Psoas muscle (tissue), 8 donors: ENCODE measurements around the gene ACVR1B. TPM values are rescaled to one million over a fixed set of nuclear protein-coding genes. Genes with fewer than 3 reads are reported as not detected.

Experiments
- ATAC-seq, 4 donors: fragments of 200-7000 bp; cut with Tn5 transposase; one replicate each; pipeline ENCODE4 v1.9.1; 2020; ENCODE audit warnings: moderate library complexity in 3 of 4, mild to moderate bottlenecking in 2 of 4
- DNase-seq, 2 donors: peaks; one replicate each; pipeline ENCODE4 v3.0.0-alpha.2; 2020
- H3K27ac ChIP-seq: fragments of 200-600 bp; one replicate; pipeline ENCODE4 v1.8.0; 2022
- H3K27me3 ChIP-seq, 3 donors: fragments of 200-600 bp in 1 of 3; one replicate each; pipeline versions ENCODE4 v1.6.1 to v1.8.0; 2013 to 2022; ENCODE audit warnings: low read length in 2 of 3, mild to moderate bottlenecking in 2 of 3, moderate library complexity in 1 of 3; ENCODE audit not compliant: insufficient read depth in 3 of 3
- H3K36me3 ChIP-seq, 2 donors: fragments of 200-600 bp in 1 of 2; one replicate each; pipeline versions ENCODE4 v1.6.1 to v1.8.0; 2013 to 2022; ENCODE audit warnings: low read depth in 1 of 2, mild to moderate bottlenecking in 1 of 2, moderate library complexity in 1 of 2; ENCODE audit not compliant: insufficient read depth in 1 of 2
- H3K4me1 ChIP-seq: fragments of 200-600 bp; one replicate; pipeline ENCODE4 v1.8.0; 2022
- H3K4me3 ChIP-seq: fragments of 200-600 bp; one replicate; pipeline ENCODE4 v1.8.0; 2022; ENCODE audit warnings: mild to moderate bottlenecking
- H3K9me3 ChIP-seq: fragments of 200-600 bp; one replicate; pipeline ENCODE4 v1.8.0; 2022
- WGBS, 3 donors: extraction: QIAGEN DNeasy Blood & Tissue Kit; methylation state at CpG; one replicate each; pipeline versions ENCODE4 v1.1.6 to v1.1.7; 2013; 5-methylcytosine and 5-hydroxymethylcytosine counted together
- intact Hi-C, 2 donors: fragments of 100-400 bp; cut with DNase I; formaldehyde crosslinking; loops; one replicate each; pipeline versions ENCODE4 v1.11.0 to v1.14.2; 2022
- polyA plus RNA-seq, 3 donors: library from polyadenylated mRNA; stranded (reverse); fragments of 200-250 nt; gene quantifications; one replicate each; pipeline ENCODE4 v1.2.3, GENCODE V29; 2013
- total RNA-seq, 4 donors: library from RNA; stranded (reverse); fragmentation: NEBNext Ultra II Directional in 2 of 4; extraction: Animal tissue kit (Norgen Biotek cat#: 25700) in 2 of 4; gene quantifications; one replicate each; pipeline versions ENCODE4 v1.2.1 to v1.2.4, GENCODE V29; 2021 to 2023
- TF ChIP-seq, protein P1 (sequence below): fragments of 200-600 bp; IDR thresholded peaks from one replicate; pipeline ENCODE4 v1.8.0; 2022; ENCODE audit warnings: antibody characterized with exemption
- donor health status: healthy with polysubstance abuse.
- donor health status: DM: no; HTN: no; CAD: no; lungs with moderate emphysema.
- donor health status: Bipolar disorder and iron deficiency.
- donor health status: healthy.
- donor health status: DM: yes; HTN: yes; CAD: no.
- donor health status: DM: no; HTN: no; CAD: no.
- donor health status: DM: no; HTN: no; CAD: no.
- donor health status: DM: yes; HTN: yes; CAD: no.

The ACVR1B gene
- total and polyA plus RNA-seq, 7 donors, result 5.8 to 16.6 (median 12.7) TPM

DNA sequence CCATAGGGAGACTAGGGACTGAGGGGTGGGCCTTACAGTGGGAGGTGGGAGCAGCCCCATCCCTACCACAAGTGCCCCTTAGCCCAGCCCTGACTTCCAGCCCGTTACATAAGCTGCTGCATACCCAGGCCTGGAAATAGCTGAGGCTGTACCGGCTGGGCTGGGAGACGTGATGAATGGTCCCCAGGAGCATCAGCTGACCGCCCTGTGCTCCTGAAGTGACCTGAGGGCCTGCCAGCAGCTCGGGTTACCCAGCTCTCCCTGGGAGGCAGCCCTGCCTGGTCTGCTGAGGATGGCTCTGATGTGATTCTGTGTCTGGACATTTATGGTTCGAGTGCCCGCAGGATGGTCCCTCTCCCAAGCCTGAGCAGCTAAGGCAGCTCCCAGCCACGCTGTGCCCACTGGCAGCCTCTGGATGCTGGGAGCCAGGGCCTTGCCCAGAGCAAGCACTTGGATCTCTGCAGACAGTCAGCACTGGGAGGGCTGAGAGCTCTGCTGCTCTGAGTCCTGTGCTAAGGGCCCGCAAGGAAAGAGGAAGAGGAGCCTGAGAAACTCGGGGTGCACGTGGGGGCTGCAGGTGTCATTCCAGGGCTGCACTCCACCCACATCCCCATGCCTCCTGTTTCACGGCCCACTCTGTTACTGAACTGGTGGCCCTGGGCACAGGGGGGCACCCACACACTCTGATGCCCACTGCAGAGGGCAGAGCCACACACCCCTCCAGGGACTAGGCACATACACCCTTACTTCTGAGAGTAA lies 75.8 kb downstream of the ACVR1B start:
- no peaks in the 10 kb centered on the region for H3K36me3 ChIP-seq
- intact Hi-C loops, result loop anchor here in 1 of 2 donors (5.0 kb wide), 1 partner anchor 40 kb away; the partner anchor contains the start of gene ATG101
- TF ChIP-seq, protein P1, sequence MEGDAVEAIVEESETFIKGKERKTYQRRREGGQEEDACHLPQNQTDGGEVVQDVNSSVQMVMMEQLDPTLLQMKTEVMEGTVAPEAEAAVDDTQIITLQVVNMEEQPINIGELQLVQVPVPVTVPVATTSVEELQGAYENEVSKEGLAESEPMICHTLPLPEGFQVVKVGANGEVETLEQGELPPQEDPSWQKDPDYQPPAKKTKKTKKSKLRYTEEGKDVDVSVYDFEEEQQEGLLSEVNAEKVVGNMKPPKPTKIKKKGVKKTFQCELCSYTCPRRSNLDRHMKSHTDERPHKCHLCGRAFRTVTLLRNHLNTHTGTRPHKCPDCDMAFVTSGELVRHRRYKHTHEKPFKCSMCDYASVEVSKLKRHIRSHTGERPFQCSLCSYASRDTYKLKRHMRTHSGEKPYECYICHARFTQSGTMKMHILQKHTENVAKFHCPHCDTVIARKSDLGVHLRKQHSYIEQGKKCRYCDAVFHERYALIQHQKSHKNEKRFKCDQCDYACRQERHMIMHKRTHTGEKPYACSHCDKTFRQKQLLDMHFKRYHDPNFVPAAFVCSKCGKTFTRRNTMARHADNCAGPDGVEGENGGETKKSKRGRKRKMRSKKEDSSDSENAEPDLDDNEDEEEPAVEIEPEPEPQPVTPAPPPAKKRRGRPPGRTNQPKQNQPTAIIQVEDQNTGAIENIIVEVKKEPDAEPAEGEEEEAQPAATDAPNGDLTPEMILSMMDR, result no peak
- no peak overlapping the region for H3K4me3 ChIP-seq
- no peaks in the 10 kb centered on the region for H3K27me3 ChIP-seq
- WGBS, 3 donors, result 24 to 42% (median 28%) methylated on average over 12 of the region's 12 CpGs
- no peaks in the 10 kb centered on the region for H3K9me3 ChIP-seq
- peak; percentile 64 to 79 (median 78) for ATAC-seq
- peak; percentile 58 to 92 for DNase-seq
- H3K27ac ChIP-seq, result peak overlapping the region; percentile 89
- peaks cover 43% of the 10 kb centered on the region for H3K4me1 ChIP-seq

- intact Hi-C loops, result loop anchor here in 1 of 2 donors (5.0 kb wide), 1 partner anchor 38 kb away; the partner anchor contains the start of gene ATG101
- ATAC-seq (peak in 1 of 4 donors; percentile 18), DNase-seq (peak in 1 of 2 donors; percentile 78)
- no peaks in the 10 kb centered on the region for H3K27me3 ChIP-seq
- peak overlapping the region; percentile 48 for H3K27ac ChIP-seq
- H3K9me3 ChIP-seq, result no peaks in the 10 kb centered on the region
- WGBS, 3 donors, result 14 to 25% (median 17%) methylated on average over 4 of the region's 4 CpGs
- no peak overlapping the region for H3K4me3 ChIP-seq
- no peaks in the 10 kb centered on the region for H3K36me3 ChIP-seq
- peaks cover 57% of the 10 kb centered on the region for H3K4me1 ChIP-seq
- TF ChIP-seq, protein P1, result no peak
These were observed 78.2 kb downstream of the ACVR1B start for GRCh38 chr12:52029685-52030084.

DNA sequence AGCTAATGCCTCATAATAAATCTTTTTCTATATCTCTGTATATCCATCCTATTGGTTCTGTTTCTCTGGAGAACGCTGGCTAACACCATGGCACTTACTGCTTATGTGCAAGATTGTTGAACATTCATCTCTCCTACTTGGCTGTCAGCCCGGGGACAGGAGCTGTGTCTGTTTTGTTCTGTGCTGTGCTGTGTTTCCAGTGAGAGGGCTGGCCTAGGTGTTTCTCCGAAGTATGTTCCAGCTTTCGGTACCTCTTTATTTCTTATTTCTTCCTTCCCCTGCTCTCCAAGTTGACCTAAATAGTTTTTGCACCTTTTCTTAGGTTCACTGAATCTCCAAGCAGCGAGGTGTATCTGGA lies 80.9 kb downstream of the ACVR1B start:
- 1 to 5% (median 5%) methylated on average over 5 of the region's 5 CpGs for WGBS, 3 donors
- no peaks in the 10 kb centered on the region for H3K36me3 ChIP-seq
- DNase-seq, result peak in 1 of 2 donors; percentile 70
- intact Hi-C loops, result no loop called here
- TF ChIP-seq, protein P1, result no peak
- H3K4me1 ChIP-seq, result peaks cover 46% of the 10 kb centered on the region
- peak overlapping the region; percentile 60 for H3K4me3 ChIP-seq
- H3K27me3 ChIP-seq, result no peaks in the 10 kb centered on the region
- H3K27ac ChIP-seq, result peak overlapping the region; percentile 93
- peak; percentile 32 to 69 (median 48) for ATAC-seq
- H3K9me3 ChIP-seq, result no peaks in the 10 kb centered on the region

DNA sequence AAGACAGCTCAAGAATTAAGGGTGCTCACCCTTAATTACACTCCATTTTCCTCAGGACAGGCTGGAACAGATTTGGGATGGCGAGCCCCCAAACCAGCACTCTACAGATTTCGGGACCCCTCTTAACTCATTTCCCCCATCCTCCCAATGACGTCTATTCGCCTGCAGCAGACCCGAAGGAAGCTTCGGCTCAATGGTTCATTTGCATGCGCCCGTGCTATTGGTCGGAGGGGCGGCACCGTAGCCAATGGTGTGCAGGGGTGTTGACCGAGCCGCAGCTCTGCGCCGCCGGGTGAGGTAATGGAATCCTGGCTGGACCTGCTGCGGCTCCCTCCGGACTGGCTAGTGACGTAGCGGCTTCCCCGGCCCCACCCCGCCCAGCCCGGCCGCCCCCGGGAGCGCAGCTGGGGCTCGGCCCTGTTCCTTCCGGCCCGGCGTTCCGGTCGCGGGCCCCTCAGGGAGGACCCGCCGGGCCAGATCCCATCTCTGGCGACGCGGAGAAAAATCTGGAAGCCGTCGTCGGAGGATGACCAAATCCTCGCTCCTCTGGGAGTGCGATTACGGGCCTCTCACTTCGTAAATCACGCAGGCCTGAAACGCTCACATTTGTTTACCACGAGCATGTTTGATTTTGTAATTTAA lies 81.4 kb downstream of the ACVR1B start:
- Histone ChIP-seq H3K4me1 (peaks cover 45% of the 10 kb centered on the region), H3K4me3 (peak overlapping the region; percentile 60), H3K27me3 (no peaks in the 10 kb centered on the region), H3K36me3 (no peaks in the 10 kb centered on the region), H3K9me3 (no peaks in the 10 kb centered on the region), H3K27ac (peak overlapping the region; percentile 93)
- WGBS, 3 donors, result 0 to 1% (median 0%) methylated on average over 47 to 48 of the region's 48 CpGs
- intact Hi-C loops, result no loop called here
- DNase-seq, result peak; percentile 98 to 99
- ATAC-seq, result peak; percentile 92 to 96 (median 92)
- TF ChIP-seq, protein P1, result no peak
